OCI-LY1 (cell line): ENCODE data around the gene ZAR1L.

ENCODE experiments used
- H2AFZ ChIP-seq: fragments of 200-600 bp; sonication (generic), shearing (Covaris generic); 2 replicates; pipeline ENCODE4 v1.6.0; 2014; ENCODE audit warnings: antibody characterized with exemption, mild to moderate bottlenecking, low read length
- H3F3A ChIP-seq: fragments of 200-600 bp; sonication (generic), shearing (Covaris generic); 2 replicates; pipeline ENCODE4 v1.6.0; 2014; ENCODE audit warnings: mild to moderate bottlenecking, antibody characterized with exemption, low read length, moderate library complexity; ENCODE audit not compliant: insufficient read depth
- H3K27ac ChIP-seq: fragments of 200-600 bp; sonication (generic); 2 replicates; pipeline ENCODE4 v1.5.1; 2014; ENCODE audit warnings: low read length, mixed run types, mild to moderate bottlenecking, low read depth; ENCODE audit not compliant: poor library complexity, severe bottlenecking
- H3K27me3 ChIP-seq: fragments of 200-600 bp; sonication (generic); 2 replicates; pipeline ENCODE4 v1.6.0; 2014; ENCODE audit warnings: antibody characterized with exemption, mild to moderate bottlenecking, low read length, moderate library complexity; ENCODE audit not compliant: insufficient read depth
- H3K36me3 ChIP-seq: fragments of 200-600 bp; sonication (generic); 2 replicates; pipeline ENCODE4 v1.6.1; 2014; ENCODE audit warnings: mild to moderate bottlenecking, antibody characterized with exemption, low read length, moderate library complexity, mixed read lengths; ENCODE audit not compliant: insufficient read depth
- H3K4me1 ChIP-seq: fragments of 200-600 bp; sonication (generic); 2 replicates; pipeline ENCODE4 v1.5.1; 2014; ENCODE audit warnings: mild to moderate bottlenecking, low read length, moderate library complexity; ENCODE audit not compliant: insufficient read depth, severe bottlenecking
- H3K4me2 ChIP-seq: fragments of 200-600 bp; sonication (generic), shearing (Covaris generic); 2 replicates; pipeline ENCODE4 v1.6.1; 2014; ENCODE audit warnings: low read length
- H3K4me3 ChIP-seq: fragments of 200-600 bp; sonication (generic); 2 replicates; pipeline ENCODE4 v1.5.1; 2014; ENCODE audit warnings: low read length, low read depth, mild to moderate bottlenecking, mixed read lengths; ENCODE audit not compliant: poor library complexity, severe bottlenecking
- H3K79me2 ChIP-seq: fragments of 200-600 bp; shearing (Covaris generic); 2 replicates; pipeline ENCODE4 v1.6.1; 2016; ENCODE audit warnings: mixed run types, low read length, mixed read lengths; ENCODE audit not compliant: insufficient read depth
- H3K9ac ChIP-seq: fragments of 200-600 bp; sonication (generic), shearing (Covaris generic); 2 replicates; pipeline ENCODE4 v1.6.1; 2014; ENCODE audit warnings: mild to moderate bottlenecking, low read length, mixed read lengths
- H3K9me2 ChIP-seq: fragments of 200-600 bp; sonication (generic), shearing (Covaris generic); 2 replicates; pipeline ENCODE4 v1.6.1; 2014; ENCODE audit warnings: low read depth, mild to moderate bottlenecking, low read length, mixed read lengths
- H3K9me3 ChIP-seq: fragments of 200-600 bp; shearing (Covaris generic); 2 replicates; pipeline ENCODE4 v1.6.1; 2014; ENCODE audit warnings: low read length, mixed read lengths
- H4K20me1 ChIP-seq: fragments of 200-600 bp; sonication (generic), shearing (Covaris generic); 2 replicates; pipeline ENCODE4 v1.6.0; 2016; ENCODE audit warnings: mild to moderate bottlenecking, low read length; ENCODE audit not compliant: insufficient read depth
- CTCF ChIP-seq: fragments of 200-600 bp; sonication (generic), shearing (Covaris generic); IDR thresholded peaks from 2 replicates; pipeline ENCODE4 v1.5.1; 2017; ENCODE audit warnings: mild to moderate bottlenecking, antibody characterized with exemption, low read length, moderate library complexity, mixed read lengths
- EZH2 ChIP-seq: fragments of 200-600 bp; sonication (generic), shearing (Covaris generic); IDR thresholded peaks from 2 replicates; pipeline ENCODE4 v1.8.0; 2017; ENCODE audit warnings: borderline replicate concordance, mixed run types, mild to moderate bottlenecking, antibody characterized with exemption, low read length, moderate library complexity, mixed read lengths

The ZAR1L gene

GRCh38 chr13:32256243-32256642 is 58.9 kb downstream of the ZAR1L start:
- no peaks in the 10 kb centered on the region for H3K36me3 ChIP-seq
- H3K27ac ChIP-seq = no peak overlapping the region
- no peak overlapping the region for H2AFZ ChIP-seq
- H3K4me3 ChIP-seq = no peak overlapping the region
- H3F3A ChIP-seq = no peaks in the 10 kb centered on the region
- H3K9me3 ChIP-seq = no peaks in the 10 kb centered on the region
- no peaks in the 10 kb centered on the region for H3K27me3 ChIP-seq
- H3K9ac ChIP-seq = no peak overlapping the region
- no peaks in the 10 kb centered on the region for H3K9me2 ChIP-seq
- H4K20me1 ChIP-seq = no peaks in the 10 kb centered on the region
- no peaks in the 10 kb centered on the region for H3K4me1 ChIP-seq
- TF ChIP-seq CTCF = no peak
- H3K4me2 ChIP-seq = no peak overlapping the region
- H3K79me2 ChIP-seq = no peaks in the 10 kb centered on the region

GRCh38 chr13:32255724-32256109 is 59.4 kb downstream of the ZAR1L start:
- no peaks in the 10 kb centered on the region for H3K36me3 ChIP-seq
- no peak overlapping the region for H3K4me2 ChIP-seq
- TF ChIP-seq EZH2 (no peak), CTCF (no peak)
- H3K4me3 ChIP-seq = no peak overlapping the region
- H3K27me3 ChIP-seq = no peaks in the 10 kb centered on the region
- H3K79me2 ChIP-seq = no peaks in the 10 kb centered on the region
- no peaks in the 10 kb centered on the region for H3F3A ChIP-seq
- no peaks in the 10 kb centered on the region for H3K9me3 ChIP-seq
- no peaks in the 10 kb centered on the region for H4K20me1 ChIP-seq
- no peak overlapping the region for H2AFZ ChIP-seq
- H3K27ac ChIP-seq = no peak overlapping the region
- H3K9me2 ChIP-seq = no peaks in the 10 kb centered on the region
- no peak overlapping the region for H3K9ac ChIP-seq
- no peaks in the 10 kb centered on the region for H3K4me1 ChIP-seq

- no peaks in the 10 kb centered on the region for H3F3A ChIP-seq
- no peak for TF ChIP-seq EZH2
- TF ChIP-seq CTCF = no peak
- no peaks in the 10 kb centered on the region for H4K20me1 ChIP-seq
- H3K9ac ChIP-seq = no peak overlapping the region
- no peaks in the 10 kb centered on the region for H3K27me3 ChIP-seq
- H3K9me2 ChIP-seq = no peaks in the 10 kb centered on the region
- H3K79me2 ChIP-seq = no peaks in the 10 kb centered on the region
- H3K9me3 ChIP-seq = no peaks in the 10 kb centered on the region
- no peak overlapping the region for H2AFZ ChIP-seq
- no peak overlapping the region for H3K4me3 ChIP-seq
- H3K27ac ChIP-seq = no peak overlapping the region
- H3K4me1 ChIP-seq = no peaks in the 10 kb centered on the region
- H3K36me3 ChIP-seq = no peaks in the 10 kb centered on the region
- H3K4me2 ChIP-seq = no peak overlapping the region
Observed at GRCh38 chr13:32254916-32255723, 60.0 kb downstream of the ZAR1L start.
